ENCODE results near the gene KDM2A.
A peak's percentile ranks its signal among the peaks of the same experiment; 100 is the strongest.

KDM2A gene

DNA sequence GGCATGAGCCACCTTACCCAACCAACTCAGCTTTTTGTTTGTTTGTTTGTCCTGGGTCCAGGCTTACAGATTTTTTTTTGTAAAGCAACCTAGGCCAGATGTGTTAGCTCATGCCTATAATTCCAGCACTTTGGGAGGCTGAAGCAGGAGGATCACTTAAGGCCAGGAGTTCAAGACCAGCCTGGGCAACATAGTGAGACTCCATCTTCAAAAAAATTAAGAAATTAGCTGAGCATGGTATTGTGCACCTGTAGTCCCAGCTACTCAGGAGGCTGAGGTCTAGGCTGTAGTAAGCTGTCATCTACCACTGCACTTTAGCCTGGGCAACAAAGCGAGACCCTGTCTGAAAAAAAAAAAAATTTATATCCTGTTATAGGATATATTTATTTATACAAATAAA is 118.5 kb downstream of the KDM2A start:
- no peak for DNase-seq (ENCODE audit: low read depth in 2 of 2)

GRCh38 chr11:67238894-67239782 is 120.1 kb downstream of the KDM2A start:
- no peak for DNase-seq (ENCODE audit: low read depth in 2 of 2)

- peak; percentile 91 to 93 for DNase-seq (ENCODE audit: low read depth in 2 of 2)
These were observed 120.9 kb downstream of the KDM2A start for GRCh38 chr11:67239783-67240575.

DNA sequence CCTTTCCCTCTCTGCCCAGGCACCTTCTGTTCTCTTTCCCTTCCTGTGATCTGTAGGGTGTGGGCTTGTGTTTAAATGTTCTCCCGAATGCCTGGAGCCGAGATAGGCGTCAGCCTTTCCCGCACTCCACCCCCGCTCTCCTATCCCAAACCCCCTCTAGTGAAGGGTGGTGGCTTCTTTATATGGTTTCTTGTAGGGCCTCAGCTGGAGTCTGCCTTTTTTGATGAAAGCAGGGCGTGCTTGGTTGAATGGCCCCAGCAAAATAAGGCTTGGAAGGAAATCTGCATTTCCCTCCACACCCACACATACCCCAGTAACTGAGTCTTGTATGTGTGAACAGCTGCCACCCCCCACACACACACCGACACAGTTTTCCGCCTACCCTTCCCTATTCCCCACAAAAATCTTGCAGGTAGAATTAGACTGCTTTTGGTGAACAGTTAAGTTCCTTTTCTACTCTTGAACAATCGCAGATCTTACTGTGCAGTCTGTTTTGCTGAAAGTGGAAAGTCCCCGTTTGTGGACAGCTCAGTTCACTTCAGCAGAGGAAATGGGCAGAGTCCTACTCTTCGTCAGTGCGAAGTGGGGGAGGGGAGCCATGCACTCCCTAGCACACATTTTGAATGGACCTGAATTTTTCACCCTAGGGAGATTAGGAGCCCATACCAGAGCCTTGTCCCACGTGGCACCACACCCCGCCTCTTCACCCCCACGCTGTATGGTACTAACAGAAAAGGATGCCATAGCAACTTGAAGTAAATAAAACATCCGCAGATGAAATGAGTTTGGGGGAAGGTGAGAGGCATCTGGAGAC is 121.7 kb downstream of the KDM2A start:
- DNase-seq (ENCODE audit: low read depth in 2 of 2): peak; percentile 69 to 73

DNA sequence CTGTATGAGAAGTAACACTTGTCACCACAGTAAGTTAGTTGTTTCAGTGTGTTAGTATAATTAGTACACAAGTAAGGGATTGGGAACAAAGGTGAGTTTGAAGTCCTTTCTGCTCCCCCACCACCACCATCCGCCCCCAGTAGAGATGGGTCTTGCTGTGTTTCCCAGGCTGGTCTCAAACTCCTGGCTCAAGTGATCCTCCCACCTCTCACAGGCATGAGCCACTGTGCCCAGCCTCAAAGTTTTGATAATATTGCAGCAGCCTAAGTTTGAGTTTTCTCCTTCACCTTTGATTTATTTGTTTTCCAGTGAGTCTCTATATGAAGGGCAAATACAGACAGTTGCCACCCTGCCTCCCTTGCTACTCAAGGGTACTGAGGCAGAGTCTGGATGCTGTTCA is 123.5 kb downstream of the KDM2A start:
- no peak for DNase-seq (ENCODE audit: low read depth in 2 of 2)

DNA sequence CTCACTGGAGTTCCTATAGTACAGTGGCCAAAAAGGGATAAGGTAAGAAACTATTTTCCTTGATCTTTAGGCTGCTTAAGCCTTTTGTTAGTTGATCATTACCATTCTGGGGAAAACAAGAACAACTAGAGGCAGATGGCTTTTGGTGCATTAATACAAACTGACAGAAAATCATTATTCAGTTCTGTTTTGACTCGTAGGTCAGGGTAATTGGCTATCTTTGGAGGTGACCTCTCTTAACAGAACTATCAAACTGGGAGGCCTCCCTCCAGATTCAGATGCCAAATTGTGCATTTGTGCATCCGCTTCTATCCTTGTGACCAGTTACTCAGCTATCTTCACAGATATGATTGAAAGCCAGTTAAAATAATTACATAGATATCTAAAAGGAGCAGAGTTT is 124.0 kb downstream of the KDM2A start:
- DNase-seq (ENCODE audit: low read depth in 2 of 2): no peak

DNA sequence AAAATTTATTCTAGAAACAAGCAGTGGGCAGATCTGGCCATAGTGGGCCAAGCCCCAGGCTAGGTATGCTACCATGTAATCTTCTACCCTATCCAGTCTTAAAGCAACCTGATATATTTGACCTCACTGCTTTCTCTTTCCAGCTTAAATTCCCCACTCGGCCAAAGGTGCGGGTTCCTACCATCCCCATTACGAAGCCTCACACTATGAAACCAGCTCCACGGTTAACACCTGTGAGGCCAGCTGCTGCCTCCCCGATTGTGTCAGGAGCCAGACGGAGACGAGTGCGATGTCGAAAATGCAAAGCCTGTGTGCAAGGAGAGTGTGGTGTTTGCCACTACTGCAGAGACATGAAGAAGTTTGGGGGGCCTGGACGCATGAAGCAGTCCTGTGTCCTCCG is 126.0 kb downstream of the KDM2A start:
- DNase-seq (ENCODE audit: low read depth in 2 of 2): no peak

DNA sequence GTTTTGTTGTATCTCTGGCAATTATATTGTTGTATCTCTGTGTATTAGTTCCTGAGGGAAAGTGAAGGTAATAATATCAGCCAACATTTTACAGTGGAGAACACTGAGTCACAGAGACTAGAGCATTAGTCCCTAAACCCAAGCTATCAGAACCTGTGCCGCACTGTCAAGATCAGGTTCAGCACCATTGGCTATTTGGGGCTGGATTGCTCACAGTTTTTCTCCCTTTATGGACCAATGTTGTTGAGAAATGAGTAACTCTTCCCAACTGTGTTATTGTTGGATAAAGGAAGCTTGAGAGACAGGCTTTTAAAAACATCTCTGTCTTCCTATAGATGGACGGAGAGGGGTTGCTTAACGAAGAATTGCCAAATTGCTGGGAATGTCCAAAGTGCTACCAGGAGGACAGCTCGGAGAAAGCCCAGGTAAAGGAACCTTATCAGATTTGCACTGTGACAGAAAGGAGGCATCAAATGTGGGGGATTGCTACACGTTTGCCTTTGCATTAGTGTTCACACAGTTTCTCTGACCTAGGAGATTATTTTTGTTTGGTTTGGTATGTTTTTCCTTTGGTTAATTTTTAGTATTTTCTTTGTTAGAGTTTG is 129.0 kb downstream of the KDM2A start:
- DNase-seq (ENCODE audit: low read depth in 2 of 2): no peak

DNA sequence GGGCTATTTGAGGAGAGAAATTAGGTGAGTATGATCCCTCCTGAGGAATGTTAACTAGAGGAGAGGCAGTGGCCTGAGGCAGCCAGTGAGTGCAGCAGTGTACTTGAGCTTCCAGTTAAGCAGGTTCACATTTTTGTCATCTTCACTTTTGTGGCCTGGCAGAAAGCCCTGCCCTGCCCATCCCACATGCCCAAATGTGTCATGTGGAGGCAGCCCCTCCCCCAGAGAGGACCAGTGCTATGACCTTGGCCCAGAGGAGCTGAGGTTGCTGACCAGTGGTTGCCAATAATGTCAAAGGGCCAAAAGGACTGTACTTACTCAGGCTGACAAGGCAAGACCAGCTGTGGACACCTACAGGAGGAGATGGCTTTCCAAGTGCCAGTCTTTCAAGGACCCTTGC is 129.6 kb downstream of the KDM2A start:
- DNase-seq (ENCODE audit: low read depth in 2 of 2): no peak

DNA sequence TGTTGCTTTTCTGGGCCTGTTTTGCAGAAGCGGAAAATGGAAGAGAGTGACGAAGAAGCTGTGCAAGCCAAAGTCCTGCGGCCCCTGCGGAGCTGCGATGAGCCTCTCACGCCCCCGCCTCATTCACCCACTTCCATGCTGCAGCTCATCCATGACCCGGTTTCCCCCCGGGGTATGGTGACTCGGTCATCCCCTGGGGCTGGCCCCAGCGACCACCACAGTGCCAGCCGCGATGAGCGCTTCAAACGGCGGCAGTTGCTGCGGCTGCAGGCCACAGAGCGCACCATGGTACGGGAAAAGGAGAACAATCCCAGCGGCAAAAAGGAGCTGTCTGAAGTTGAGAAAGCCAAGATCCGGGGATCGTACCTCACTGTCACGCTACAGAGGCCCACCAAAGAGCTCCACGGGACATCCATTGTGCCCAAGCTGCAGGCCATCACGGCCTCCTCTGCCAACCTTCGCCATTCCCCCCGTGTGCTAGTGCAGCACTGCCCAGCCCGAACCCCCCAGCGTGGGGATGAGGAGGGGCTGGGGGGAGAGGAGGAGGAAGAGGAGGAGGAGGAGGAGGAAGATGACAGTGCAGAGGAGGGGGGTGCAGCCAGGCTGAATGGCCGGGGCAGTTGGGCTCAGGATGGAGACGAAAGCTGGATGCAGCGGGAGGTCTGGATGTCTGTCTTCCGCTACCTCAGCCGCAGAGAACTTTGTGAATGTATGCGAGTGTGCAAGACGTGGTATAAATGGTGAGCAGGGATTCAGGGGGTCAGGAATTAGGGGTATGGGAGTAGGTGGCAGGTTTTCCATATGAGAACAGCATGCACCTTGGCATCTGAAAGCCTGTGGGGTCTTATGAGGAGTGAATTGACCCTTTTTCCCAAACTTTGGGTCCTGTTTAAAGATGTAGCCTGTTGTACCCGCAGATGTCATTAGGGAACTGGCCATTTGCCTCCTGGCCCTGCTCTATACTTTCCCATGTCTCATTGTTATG is 131.3 kb downstream of the KDM2A start:
- DNase-seq (ENCODE audit: low read depth in 2 of 2): no peak

GRCh38 chr11:67251841-67252240 is 132.8 kb downstream of the KDM2A start:
- no peak for DNase-seq (ENCODE audit: low read depth in 2 of 2)

DNA sequence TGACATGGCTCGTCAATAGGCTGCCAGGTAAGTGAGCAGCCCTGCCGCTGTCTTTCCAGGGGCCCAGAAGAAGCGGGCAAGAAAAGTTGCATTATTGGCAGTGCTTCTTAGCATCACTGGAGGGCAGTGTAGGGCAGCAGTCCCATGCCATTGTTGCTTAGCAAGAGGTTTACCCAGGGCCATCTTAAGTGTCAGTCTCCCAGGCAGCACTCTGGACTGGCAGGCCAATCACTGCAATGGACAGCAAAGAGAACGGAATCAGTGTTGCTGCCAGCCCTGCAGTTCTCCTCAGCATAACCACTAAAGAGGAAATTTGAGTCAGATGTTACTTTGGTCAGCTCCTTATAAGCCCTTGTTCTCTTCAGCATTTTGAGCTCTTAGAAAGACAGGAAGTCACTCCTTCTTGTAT is 133.8 kb downstream of the KDM2A start:
- DNase-seq (ENCODE audit: low read depth in 2 of 2): no peak

DNA sequence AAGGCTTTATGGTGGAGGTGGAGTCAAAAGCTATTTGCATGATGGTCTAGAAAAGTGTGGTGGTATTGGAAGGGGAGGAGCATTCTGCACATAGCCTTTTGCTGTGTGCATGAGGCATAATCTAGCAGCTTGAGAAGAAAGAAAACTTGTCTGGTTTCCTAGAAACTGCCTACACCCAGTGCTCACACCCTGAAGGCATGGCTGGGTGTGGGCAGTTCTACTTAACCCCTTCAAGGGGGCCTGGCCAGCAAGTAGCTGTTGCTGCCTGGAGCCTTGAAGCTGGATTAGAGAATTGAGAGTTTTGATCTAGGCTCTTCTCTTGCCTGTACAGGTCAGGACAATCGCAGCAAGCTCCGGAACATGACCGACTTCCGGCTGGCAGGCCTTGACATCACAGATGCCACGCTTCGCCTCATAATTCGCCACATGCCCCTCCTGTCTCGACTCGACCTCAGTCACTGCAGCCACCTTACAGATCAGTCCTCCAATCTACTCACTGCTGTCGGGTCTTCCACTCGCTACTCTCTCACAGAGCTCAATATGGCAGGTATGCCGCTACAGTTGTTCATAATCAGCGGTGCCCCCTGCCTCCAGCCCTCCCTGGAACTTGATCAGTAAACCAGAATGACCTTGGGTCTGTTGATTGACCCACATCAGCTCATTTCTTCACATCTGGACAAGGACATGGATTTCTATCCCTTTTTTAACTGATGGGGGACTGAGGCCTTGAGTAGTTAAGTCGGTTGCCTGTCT is 135.0 kb downstream of the KDM2A start:
- DNase-seq (ENCODE audit: low read depth in 2 of 2): no peak

DNA sequence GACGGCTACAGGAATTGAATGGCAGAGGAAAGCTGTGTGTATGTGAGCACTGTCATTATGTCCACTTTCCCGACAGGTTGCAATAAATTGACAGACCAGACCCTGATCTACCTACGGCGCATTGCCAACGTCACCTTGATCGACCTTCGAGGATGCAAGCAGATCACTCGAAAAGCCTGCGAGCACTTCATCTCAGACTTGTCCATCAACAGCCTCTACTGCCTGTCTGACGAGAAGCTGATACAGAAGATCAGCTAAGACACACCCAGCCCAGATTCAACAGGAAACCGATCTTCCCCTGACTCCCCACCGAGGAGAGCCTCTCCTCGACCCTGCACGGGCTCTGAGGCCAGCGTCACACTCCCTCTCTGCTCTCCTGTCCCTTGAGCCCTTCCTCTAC is 135.7 kb downstream of the KDM2A start:
- no peak for DNase-seq (ENCODE audit: low read depth in 2 of 2)

GRCh38 chr11:67255353-67255752 is 136.3 kb downstream of the KDM2A start:
- no peak for DNase-seq (ENCODE audit: low read depth in 2 of 2)

- no peak for DNase-seq (ENCODE audit: low read depth in 2 of 2)
These were observed 136.8 kb downstream of the KDM2A start for GRCh38 chr11:67255864-67256263.

GRCh38 chr11:67256477-67257135 is 137.5 kb downstream of the KDM2A start:
- no peak for DNase-seq (ENCODE audit: low read depth in 2 of 2)

GRCh38 chr11:67260406-67260805 is 141.3 kb downstream of the KDM2A start:
- DNase-seq (ENCODE audit: low read depth in 2 of 2): no peak
